CD4-positive, alpha-beta T cell treated with Interleukin-17A for 4 hours (primary cell): ENCODE measurements around the gene ANAPC7.
"Not testable (repeated sequence)": the region's sequence is repeated elsewhere in the genome, so short reads cannot be mapped to it uniquely, and the experiment has no call there.

ENCODE experiments used
- DNase-seq: peaks from one replicate; pipeline ENCODE4 v3.0.0-alpha.2; 2020; ENCODE audit warnings: mixed read lengths

The ANAPC7 gene

GRCh38 chr12:110348431-110349059 is 55.0 kb downstream of the ANAPC7 start:
- DNase-seq: no peak

- no peak for DNase-seq
These were observed 55.7 kb downstream of the ANAPC7 start for GRCh38 chr12:110347767-110348166.

- DNase-seq: no peak
These were observed 57.5 kb downstream of the ANAPC7 start for GRCh38 chr12:110345963-110346362.

GRCh38 chr12:110345176-110345661 is 58.3 kb downstream of the ANAPC7 start:
- no peak for DNase-seq

- no peak for DNase-seq
These were observed 58.9 kb downstream of the ANAPC7 start for GRCh38 chr12:110344657-110345056.

- no peak for DNase-seq
These were observed 59.6 kb downstream of the ANAPC7 start for GRCh38 chr12:110343736-110344555.

- DNase-seq: no peak
These were observed 60.4 kb downstream of the ANAPC7 start for GRCh38 chr12:110343114-110343513.

- no peak for DNase-seq
These were observed 61.4 kb downstream of the ANAPC7 start for GRCh38 chr12:110342157-110342556.

GRCh38 chr12:110340706-110341105 is 62.8 kb downstream of the ANAPC7 start:
- no peak for DNase-seq

- DNase-seq: not testable (repeated sequence)
These were observed 63.2 kb downstream of the ANAPC7 start for GRCh38 chr12:110340261-110340660.

- no peak for DNase-seq
These were observed 64.1 kb downstream of the ANAPC7 start for GRCh38 chr12:110339184-110339952.

GRCh38 chr12:110338754-110339153 is 64.8 kb downstream of the ANAPC7 start:
- DNase-seq: no peak

GRCh38 chr12:110337912-110338710 is 65.4 kb downstream of the ANAPC7 start:
- DNase-seq: no peak

GRCh38 chr12:110335481-110336045 is 67.9 kb downstream of the ANAPC7 start:
- DNase-seq: no peak

GRCh38 chr12:110333201-110333600 is 70.3 kb downstream of the ANAPC7 start:
- DNase-seq: no peak

- no peak for DNase-seq
These were observed 73.0 kb downstream of the ANAPC7 start for GRCh38 chr12:110330544-110330943.

- DNase-seq: no peak
These were observed 73.4 kb downstream of the ANAPC7 start for GRCh38 chr12:110330124-110330523.

GRCh38 chr12:110329710-110330109 is 73.8 kb downstream of the ANAPC7 start:
- no peak for DNase-seq
